HG03175 (cell line): ENCODE results near the gene TTLL9.

Experiments used
- ATAC-seq: cut with Tn5 transposase; IDR thresholded peaks from one replicate; pipeline ENCODE4 v1.9.1; 2021; ENCODE audit warnings: mild to moderate bottlenecking, moderate library complexity; ENCODE audit not compliant: unreplicated experiment

Gene TTLL9

GRCh38 chr20:31857861-31858759, 12.3 kb upstream of the TTLL9 start:
- ATAC-seq: peak; percentile 80

DNA sequence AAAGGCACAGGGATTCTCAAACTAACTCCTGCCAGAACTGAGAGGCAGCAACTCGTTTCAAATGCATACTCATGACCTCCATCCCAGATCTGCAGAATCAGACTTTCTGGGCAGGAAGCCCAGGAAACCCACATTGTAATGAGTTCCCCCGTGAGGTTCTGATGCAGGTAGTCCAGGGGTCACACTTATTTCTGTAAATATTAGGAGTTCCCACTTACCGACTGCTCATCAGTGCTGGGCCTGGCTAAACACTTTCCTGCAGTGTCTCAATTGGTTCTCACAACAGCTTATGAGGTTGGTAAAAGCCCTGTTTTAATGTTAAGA, 11.7 kb upstream of the TTLL9 start:
- no peak for ATAC-seq

DNA sequence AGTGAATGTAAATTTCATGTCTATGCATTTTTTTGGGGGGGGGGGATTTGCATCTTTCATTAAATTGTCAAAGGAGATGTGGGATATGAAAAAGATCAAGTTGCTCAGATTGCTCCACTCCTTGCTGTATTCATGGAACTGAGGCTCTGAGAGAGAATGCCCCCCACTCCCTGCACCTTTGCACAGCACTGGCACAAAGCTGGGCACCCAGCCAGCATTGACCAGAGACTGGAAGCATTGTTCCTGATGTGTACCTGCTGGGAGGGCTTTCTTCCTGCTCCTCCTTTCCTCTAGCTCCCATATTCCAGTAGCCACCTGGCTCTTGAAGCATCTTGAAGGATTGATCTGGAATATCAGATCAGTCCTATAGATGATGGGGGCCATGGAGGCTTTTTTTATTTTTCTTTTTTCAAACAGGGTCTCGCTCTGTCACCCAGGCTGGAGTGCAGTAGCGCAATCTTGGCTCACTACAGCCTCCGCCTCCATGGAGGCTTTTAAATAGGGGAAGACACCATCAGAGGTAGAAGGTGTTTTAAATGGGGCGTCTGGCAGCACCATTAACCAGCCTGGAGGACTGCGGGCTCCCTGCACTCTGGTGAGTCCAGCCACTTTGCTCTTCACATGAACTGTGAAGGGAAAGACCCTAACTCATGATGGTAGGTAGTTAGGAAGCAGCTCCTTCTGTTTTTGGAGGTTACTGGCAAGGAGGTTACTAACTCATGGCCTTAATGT, 11.0 kb upstream of the TTLL9 start:
- ATAC-seq: no peak

GRCh38 chr20:31859998-31860380, 10.4 kb upstream of the TTLL9 start:
- no peak for ATAC-seq

- no peak for ATAC-seq
These were observed 9.9 kb upstream of the TTLL9 start for GRCh38 chr20:31860390-31861134.

DNA sequence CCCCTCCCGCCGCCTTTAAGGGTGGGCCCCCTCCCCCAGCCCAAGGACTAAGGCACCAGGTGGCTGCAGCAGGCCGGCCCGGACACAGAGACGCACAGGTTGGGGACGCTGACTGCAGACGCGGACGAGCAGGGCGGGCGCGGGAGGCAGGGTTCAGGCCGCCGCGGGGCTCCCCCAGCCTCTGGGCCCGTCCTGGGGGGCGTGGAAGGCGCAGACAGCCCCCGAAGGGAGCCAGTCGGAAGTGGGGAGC, 9.4 kb upstream of the TTLL9 start:
- ATAC-seq: peak; percentile 12

GRCh38 chr20:31861385-31862156, 8.9 kb upstream of the TTLL9 start:
- ATAC-seq: peak; percentile 57

DNA sequence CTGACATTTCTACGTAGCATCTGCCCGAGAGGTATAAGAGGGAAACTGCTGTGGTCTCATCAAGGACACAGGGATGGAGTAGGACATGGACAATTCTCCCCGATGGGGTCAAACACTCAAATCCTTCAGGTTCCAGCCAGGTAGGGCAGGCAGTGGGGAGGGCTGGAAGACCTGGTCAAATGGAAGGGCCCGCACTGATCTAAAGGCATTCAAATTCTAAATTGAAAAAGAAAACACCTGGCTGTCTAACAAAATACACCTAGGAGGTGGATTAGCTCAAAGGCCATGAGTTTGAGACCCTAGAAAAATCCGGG, 8.3 kb upstream of the TTLL9 start:
- ATAC-seq: no peak

DNA sequence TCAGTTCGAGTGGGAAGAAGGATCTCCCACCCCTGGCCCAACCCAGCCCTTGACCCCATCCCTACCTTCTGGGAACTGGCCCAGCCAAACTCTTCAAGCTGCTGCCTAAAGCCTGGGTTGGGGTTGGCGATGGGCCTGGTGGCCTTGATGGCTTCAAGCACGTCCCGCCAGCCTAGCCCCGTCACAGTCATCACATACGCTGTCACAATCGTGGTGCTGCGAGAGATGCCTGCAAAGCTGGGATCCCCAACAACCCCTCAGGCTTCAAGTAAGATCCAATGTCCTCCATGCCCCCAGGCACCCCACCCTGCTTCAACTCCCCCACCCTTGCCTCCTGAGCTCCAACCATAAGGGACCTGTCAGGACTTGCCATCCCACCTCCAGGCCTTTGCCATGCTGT, 7.9 kb upstream of the TTLL9 start:
- ATAC-seq: no peak

DNA sequence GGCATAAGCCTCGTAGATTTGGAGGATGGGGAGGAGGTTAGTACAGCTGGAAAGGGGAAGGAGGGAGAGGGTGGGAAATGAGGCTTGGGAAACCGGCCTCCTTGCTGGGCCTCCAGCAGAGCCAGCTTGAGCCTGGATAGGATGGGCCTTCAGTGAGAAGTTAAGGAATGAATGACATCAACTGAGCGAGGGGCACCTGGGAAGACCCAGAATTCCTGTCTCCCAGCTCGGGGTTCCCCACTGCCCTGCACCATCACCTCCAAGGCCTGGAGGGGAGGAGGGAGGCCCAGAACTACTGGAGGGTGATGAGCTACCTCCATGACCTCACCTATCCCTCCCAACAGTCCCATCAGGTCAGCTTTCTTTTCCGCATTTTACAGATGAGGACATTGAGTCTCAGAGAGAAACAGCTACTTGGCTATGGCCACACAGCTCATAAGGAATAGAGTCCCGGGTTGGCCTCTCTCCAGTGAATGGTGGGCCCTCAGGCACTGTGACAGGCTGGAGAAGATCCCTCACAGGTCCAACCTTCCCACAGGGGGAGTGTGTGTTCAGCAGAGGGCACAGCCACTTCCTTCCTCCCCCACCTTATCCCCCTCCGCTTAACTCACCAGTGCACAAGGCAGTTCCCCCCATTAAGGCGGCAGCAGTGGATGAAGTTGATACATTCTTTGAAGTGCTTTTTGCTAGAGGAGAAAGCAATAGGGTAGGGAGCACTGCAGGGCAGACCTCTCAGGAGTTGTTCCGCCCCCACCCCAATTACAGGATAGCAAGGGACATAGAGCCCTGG, 6.9 kb upstream of the TTLL9 start:
- ATAC-seq: no peak

GRCh38 chr20:31864521-31865400, 5.7 kb upstream of the TTLL9 start:
- ATAC-seq: no peak

GRCh38 chr20:31866221-31866620, 4.2 kb upstream of the TTLL9 start:
- ATAC-seq: no peak

- ATAC-seq: no peak
These were observed 1.4 kb upstream of the TTLL9 start for GRCh38 chr20:31868853-31869672.

- no peak for ATAC-seq
These were observed 827 bp upstream of the TTLL9 start for GRCh38 chr20:31869673-31869941.

GRCh38 chr20:31870726-31871617, 538 bp downstream of the TTLL9 start:
- ATAC-seq: no peak

- ATAC-seq: no peak
These were observed 1.2 kb downstream of the TTLL9 start for GRCh38 chr20:31871618-31871954.

- ATAC-seq: no peak
These were observed 2.0 kb downstream of the TTLL9 start for GRCh38 chr20:31872406-31872805.

GRCh38 chr20:31875671-31876070, 5.2 kb downstream of the TTLL9 start:
- no peak for ATAC-seq
